NCI-H1092 treated with DMSO at 0.1 percent for 48 hours (cell line): ENCODE results near the gene EIF5A2.
A peak's percentile ranks its signal among the peaks of the same experiment; 100 is the strongest.

Experiments used
- DNase-seq: peaks from one replicate; lab custom pipeline; 2025; lab: John Stamatoyannopoulos, UW

EIF5A2 gene

GRCh38 chr3:170852324-170852723, 56.1 kb downstream of the EIF5A2 start:
- no peak for DNase-seq

- peak; percentile 21 for DNase-seq
Measured at GRCh38 chr3:170848292-170848917, 60.0 kb downstream of the EIF5A2 start.

- no peak for DNase-seq
Measured at GRCh38 chr3:170844377-170844776, 64.1 kb downstream of the EIF5A2 start.

GRCh38 chr3:170840291-170840859, 68.1 kb downstream of the EIF5A2 start:
- no peak for DNase-seq

GRCh38 chr3:170839518-170840100, 68.8 kb downstream of the EIF5A2 start:
- DNase-seq = no peak
